Activated B cell treated with CpG ODN at 0.5 μM for 24 hours (primary cell): ENCODE measurements around the gene MZT2A. TPM values are rescaled to one million over a fixed set of nuclear protein-coding genes. Genes with fewer than 3 reads are reported as not detected.
"Not testable (repeated sequence)": the region's sequence is repeated elsewhere in the genome, so short reads cannot be mapped to it uniquely, and the experiment has no call there.

Source experiments
- ATAC-seq: fragments of 200-7000 bp; cut with Tn5 transposase; one replicate; pipeline ENCODE4 v1.10.0; 2021; ENCODE audit warnings: low read depth, mild to moderate bottlenecking, moderate library complexity
- CTCF ChIA-PET: fragments of 350-600 bp; sonication (Branson Sonifier 250); formaldehyde crosslinking; loops from one replicate; lab custom pipeline; 2021; ENCODE audit warnings: antibody characterized with exemption; lab: Charles Lee
- POLR2A ChIA-PET: fragments of 350-600 bp; sonication (Branson Sonifier 250); formaldehyde crosslinking; loops from one replicate; lab custom pipeline; 2021; ENCODE audit warnings: antibody characterized with exemption; lab: Charles Lee
- DNase-seq: peaks from one replicate; pipeline ENCODE4 v3.0.0; 2022
- H3K27ac Mint-ChIP-seq: one replicate; pipeline ENCODE4 v1.8.0; 2020; ENCODE audit warnings: mixed read lengths
- H3K27me3 Mint-ChIP-seq: one replicate; pipeline ENCODE4 v1.8.0; 2021; ENCODE audit warnings: mixed read lengths
- H3K36me3 Mint-ChIP-seq: one replicate; pipeline ENCODE4 v1.8.0; 2021; ENCODE audit warnings: low read depth, mixed read lengths
- H3K4me1 Mint-ChIP-seq: one replicate; pipeline ENCODE4 v1.8.0; 2021; ENCODE audit warnings: mixed read lengths
- H3K4me3 Mint-ChIP-seq: one replicate; pipeline ENCODE4 v1.8.0; 2020; ENCODE audit warnings: mild to moderate bottlenecking, mixed read lengths
- H3K9me3 Mint-ChIP-seq: one replicate; pipeline ENCODE4 v1.8.0; 2020; ENCODE audit warnings: mixed read lengths
- intact Hi-C: fragments of 100-400 bp; cut with micrococcal nuclease; formaldehyde crosslinking; loops from one replicate; pipeline ENCODE4 v1.15.1; 2024
- total RNA-seq: library from RNA; stranded (reverse); gene quantifications from 2 replicates; pipeline ENCODE4 v1.2.3, GENCODE V29; 2022
- TF ChIP-seq, protein P1 (sequence below): fragments of 200-600 bp; IDR thresholded peaks from one replicate; pipeline ENCODE4 v1.8.0; 2022; ENCODE audit warnings: antibody characterized with exemption, mild to moderate bottlenecking

The MZT2A gene
- total RNA-seq, 1 donor from 2014 or later = 67.1 TPM

DNA sequence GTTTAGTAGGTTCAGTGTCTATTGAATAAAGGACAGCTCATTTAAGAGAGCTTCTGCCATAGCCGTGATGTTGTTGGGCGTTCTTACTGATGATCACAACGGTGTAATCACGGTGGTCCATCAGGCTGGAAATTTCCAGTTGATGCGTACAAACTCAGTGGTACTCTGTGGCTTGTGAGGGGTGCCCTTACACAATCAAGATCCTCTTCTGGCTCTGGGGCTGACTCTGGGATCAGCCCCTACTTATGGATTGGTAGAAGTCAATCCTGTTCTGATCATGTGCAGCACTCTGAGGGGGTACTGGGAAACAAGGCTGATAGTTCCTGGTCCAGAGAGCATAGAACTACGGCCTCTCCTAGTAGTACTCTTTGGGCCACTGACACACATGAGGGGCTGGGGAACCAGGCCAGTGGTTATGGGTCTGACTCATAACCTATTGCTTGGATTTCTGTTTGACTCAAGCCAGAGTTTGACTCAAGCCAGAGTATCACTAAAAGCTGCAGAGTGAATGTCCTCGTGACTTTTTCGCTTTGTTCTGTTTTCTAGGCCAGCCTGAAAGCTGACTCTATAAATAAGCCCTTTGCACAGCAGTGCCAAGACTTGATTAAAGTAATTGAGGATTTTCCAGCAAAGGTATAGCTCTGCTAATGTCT lies 6.2 kb upstream of the MZT2A start:
- H3K27me3 Mint-ChIP-seq, POLR2A ChIA-PET, ATAC-seq, H3K4me3 Mint-ChIP-seq, H3K9me3 Mint-ChIP-seq, CTCF ChIA-PET, DNase-seq, H3K27ac Mint-ChIP-seq, intact Hi-C loops: not testable (repeated sequence)
- peaks cover 54% of the 10 kb centered on the region for H3K36me3 Mint-ChIP-seq
- peaks cover 14% of the 10 kb centered on the region for H3K4me1 Mint-ChIP-seq

DNA sequence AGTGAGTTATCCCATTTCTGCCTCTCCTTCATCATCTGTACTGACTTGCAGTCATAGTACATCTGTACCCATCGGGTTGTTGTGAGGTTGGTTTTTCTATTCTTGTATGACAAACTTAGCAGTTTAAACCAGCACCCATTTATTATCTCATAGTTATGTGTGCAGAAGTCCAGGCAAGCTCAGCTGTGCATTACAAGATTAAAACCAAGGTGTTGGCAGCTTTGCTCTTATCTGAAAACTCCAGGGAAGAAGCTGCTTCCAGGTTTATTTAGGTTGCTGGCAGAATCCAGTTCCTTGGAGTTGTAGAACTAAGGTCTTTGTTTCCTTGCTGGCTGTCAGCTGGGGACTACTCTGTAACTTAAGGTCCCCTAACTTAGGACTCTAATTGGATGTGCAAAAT lies 3.3 kb upstream of the MZT2A start:
- POLR2A ChIA-PET, intact Hi-C loops, ATAC-seq, CTCF ChIA-PET, H3K27me3 Mint-ChIP-seq, H3K27ac Mint-ChIP-seq, DNase-seq, H3K9me3 Mint-ChIP-seq: not testable (repeated sequence)
- Mint-ChIP-seq H3K4me3 (peak overlapping the region; percentile 4), H3K36me3 (peaks cover 37% of the 10 kb centered on the region), H3K4me1 (peaks cover 29% of the 10 kb centered on the region)

DNA sequence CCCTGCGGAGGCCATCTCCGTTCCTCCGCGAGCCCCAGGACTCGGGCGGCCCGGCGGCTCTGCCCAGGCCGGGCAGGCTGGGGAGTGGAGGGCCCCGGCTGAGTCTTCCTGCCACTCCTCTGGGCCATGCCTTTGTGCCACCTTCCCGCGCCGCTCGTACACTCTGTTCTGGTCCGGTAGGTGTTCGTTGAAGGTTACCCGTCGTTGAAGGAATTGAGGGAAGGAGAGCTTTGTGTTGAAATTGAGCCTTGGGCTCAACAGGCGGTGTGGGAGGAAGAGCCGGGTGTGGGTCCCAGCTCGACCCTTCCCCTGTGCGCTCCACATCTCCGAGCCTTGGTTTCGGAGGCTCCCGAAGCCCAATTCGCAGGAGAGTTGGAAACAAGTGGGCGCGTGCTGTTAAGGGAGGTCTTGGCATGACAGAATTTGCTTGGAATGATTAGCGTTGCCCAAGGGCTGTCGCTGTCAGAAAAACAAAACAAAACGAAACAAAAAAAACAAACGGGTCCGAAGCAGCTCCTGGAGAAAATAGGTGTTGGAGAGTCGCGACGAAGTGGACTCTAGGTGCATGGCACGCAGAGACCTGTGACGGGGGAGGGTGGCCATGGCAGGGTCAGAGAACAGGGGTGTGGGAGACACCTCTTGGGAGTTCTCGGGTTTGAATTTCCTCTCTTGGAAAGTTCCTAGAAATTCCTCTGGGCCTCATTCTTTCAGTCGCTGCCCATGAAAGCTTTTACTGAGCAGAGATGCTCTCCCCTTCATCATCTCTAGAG lies 1.2 kb upstream of the MZT2A start:
- ChIA-PET CTCF (interaction anchor here (0.8 to 2.5 kb wide), 6 partner anchors 66 to 401 kb away, joined by 3 to 12 read pairs (median 4); partner anchors contain the start of gene FAM168B), POLR2A (interaction anchor here (0.6 to 1.9 kb wide), 11 partner anchors 10 to 1151 kb away, joined by 3 to 11 read pairs (median 5); partner anchors contain the start of genes FAM168B, IMP4 and PLEKHB2)
- TF ChIP-seq, protein P1, sequence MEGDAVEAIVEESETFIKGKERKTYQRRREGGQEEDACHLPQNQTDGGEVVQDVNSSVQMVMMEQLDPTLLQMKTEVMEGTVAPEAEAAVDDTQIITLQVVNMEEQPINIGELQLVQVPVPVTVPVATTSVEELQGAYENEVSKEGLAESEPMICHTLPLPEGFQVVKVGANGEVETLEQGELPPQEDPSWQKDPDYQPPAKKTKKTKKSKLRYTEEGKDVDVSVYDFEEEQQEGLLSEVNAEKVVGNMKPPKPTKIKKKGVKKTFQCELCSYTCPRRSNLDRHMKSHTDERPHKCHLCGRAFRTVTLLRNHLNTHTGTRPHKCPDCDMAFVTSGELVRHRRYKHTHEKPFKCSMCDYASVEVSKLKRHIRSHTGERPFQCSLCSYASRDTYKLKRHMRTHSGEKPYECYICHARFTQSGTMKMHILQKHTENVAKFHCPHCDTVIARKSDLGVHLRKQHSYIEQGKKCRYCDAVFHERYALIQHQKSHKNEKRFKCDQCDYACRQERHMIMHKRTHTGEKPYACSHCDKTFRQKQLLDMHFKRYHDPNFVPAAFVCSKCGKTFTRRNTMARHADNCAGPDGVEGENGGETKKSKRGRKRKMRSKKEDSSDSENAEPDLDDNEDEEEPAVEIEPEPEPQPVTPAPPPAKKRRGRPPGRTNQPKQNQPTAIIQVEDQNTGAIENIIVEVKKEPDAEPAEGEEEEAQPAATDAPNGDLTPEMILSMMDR = no peak
- peaks cover 18% of the 10 kb centered on the region for H3K36me3 Mint-ChIP-seq
- intact Hi-C loops = loop anchor here (2.0 kb wide), 2 partner anchors 401 to 695 kb away; partner anchors contain the start of gene FAM168B
- H3K4me3 Mint-ChIP-seq = peak overlapping the region; percentile 97
- peak; percentile 8 for ATAC-seq
- H3K27ac Mint-ChIP-seq = peak overlapping the region; percentile 88
- peaks cover 36% of the 10 kb centered on the region for H3K4me1 Mint-ChIP-seq
- H3K27me3 Mint-ChIP-seq = no peaks in the 10 kb centered on the region
- no peak for DNase-seq
- H3K9me3 Mint-ChIP-seq = no peaks in the 10 kb centered on the region

DNA sequence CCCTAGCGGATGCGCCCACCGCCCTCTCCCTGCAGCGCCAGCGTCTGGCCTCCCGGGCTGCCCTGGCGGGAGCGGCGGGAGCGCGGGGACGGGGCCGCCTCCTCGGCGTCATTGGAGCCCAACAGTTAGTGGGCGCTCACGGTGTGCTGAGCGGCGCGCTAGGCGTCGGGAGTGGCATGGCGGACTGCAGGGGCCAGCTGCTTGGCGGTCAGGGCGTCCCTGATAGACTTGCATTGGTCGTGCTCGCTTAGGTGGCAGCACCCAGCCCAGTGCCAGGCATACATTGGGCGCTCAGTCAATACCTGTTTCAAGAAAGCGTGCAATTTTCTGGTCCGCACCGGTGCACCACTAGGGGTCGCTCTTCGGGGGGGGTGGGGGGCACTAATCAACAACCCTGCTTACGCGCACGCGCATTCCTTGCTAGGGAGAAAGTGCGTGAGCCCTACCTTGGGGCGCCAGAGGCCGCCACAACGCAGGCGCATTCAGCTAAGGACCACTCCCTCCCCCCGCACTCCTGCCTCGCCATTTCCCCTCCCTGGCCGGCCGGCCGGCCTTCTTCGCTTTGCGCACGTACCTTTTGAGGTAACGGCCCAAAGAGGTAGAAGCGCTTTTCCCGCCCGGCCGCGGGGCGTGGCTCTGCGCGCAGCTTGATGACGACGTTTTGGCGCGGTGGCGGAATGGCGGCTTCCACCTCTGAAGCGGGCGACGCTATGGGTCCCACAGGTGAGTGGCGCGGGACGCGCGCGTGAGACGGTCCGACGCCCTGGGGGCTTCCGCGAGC lies 411 bp upstream of the MZT2A start:
- peak overlapping the region; percentile 97 for H3K4me3 Mint-ChIP-seq
- ChIA-PET CTCF (interaction anchor here (0.8 to 2.5 kb wide), 6 partner anchors 67 to 400 kb away, joined by 3 to 12 read pairs (median 4); partner anchors contain the start of gene FAM168B), POLR2A (interaction anchor here (0.6 to 1.9 kb wide), 15 partner anchors 11 to 1150 kb away, joined by 3 to 11 read pairs (median 4); partner anchors contain the start of genes FAM168B, IMP4 and PLEKHB2)
- H3K9me3 Mint-ChIP-seq = no peaks in the 10 kb centered on the region
- H3K27ac Mint-ChIP-seq = peak overlapping the region; percentile 83
- ATAC-seq = peak; percentile 86
- H3K4me1 Mint-ChIP-seq = peaks cover 38% of the 10 kb centered on the region
- TF ChIP-seq, protein P1 = peak; percentile 39
- H3K36me3 Mint-ChIP-seq = peaks cover 16% of the 10 kb centered on the region
- DNase-seq = peak; percentile 97
- no peaks in the 10 kb centered on the region for H3K27me3 Mint-ChIP-seq
- intact Hi-C loops = loop anchor here (1.0 to 2.0 kb wide), 9 partner anchors 22 to 1311 kb away; partner anchors contain the start of genes CCDC74A, FAM168B, PLEKHB2 and SMPD4

DNA sequence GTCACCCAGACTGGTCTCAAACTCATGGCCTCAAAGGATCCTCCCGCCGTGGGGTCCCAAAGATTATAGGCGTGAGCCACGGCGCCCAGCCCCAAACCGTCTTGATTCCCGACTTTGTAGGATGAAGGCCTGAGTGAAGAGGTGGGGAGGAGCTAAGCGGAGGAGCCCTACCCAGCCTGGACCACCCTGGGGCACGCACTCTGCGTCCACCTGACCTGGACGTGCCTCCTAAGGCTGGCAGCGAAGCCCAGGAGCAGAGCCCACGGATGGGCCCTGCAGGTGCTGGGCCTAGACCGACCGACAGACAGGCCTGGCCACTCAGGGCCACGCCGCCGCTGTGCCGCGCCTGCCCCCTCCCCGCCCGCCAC lies 744 bp downstream of the MZT2A start:
- H3K36me3 Mint-ChIP-seq = peaks cover 14% of the 10 kb centered on the region
- ChIA-PET POLR2A (interaction anchor here (1.7 to 1.9 kb wide), 2 partner anchors 14 to 398 kb away, joined by 3 to 9 read pairs; partner anchors contain the start of gene FAM168B), CTCF (interaction anchor here (2.5 kb wide), 1 partner anchor 181 kb away, joined by 12 read pairs; no protein-coding TSS in a partner anchor)
- peak overlapping the region; percentile 82 for H3K4me3 Mint-ChIP-seq
- intact Hi-C loops, H3K9me3 Mint-ChIP-seq, DNase-seq, ATAC-seq, H3K27me3 Mint-ChIP-seq: not testable (repeated sequence)
- H3K27ac Mint-ChIP-seq = peak overlapping the region; percentile 74
- peaks cover 38% of the 10 kb centered on the region for H3K4me1 Mint-ChIP-seq

DNA sequence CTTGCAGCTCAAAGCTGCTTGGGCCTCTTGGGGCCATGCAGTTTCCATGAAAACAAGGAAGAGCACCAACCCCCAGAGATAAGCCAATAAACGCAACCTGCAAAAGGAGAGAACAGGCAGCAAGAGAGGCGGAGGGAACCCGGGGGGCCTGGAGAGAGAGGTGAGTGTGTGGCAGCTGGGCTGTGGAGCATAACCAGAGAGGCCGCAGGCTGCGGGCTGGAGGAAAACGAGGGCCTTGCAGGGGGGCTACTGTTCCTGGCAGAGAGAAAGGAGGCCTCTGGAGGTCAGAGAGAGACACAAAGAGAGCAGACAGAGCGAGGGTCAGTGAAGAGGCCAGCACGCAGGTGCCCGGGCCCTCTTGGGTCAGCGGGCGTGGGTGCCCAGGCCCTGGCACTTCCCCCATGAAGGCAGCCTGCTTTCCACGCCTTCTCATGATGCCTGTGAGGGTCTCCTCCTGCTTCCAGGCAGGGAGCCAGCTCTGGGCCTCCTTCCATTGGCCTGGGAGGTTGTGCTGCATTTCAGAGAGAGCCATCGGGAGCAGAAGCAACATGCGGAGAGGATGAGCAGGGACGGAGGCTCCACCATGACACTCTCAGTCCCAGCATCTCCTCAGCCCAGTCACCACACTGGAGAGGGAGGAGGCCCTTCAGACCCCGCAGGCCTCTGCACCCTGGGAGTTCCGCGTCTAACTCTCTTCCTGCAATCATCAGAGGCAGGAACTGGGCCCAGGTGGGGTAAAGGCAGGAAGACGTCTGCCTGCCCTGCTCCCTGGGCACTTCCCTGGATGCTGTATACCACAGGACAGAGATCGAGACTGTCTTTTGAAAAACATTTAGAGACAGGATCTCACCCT lies 1.4 kb downstream of the MZT2A start:
- ATAC-seq = not testable (repeated sequence)
- peak overlapping the region; percentile 74 for H3K27ac Mint-ChIP-seq

More for the DNA sequence above, 1.4 kb downstream of the MZT2A start:
- POLR2A ChIA-PET, CTCF ChIA-PET, H3K27me3 Mint-ChIP-seq, H3K9me3 Mint-ChIP-seq, intact Hi-C loops, DNase-seq: not testable (repeated sequence)
- H3K36me3 Mint-ChIP-seq = peaks cover 13% of the 10 kb centered on the region
- H3K4me1 Mint-ChIP-seq = peaks cover 38% of the 10 kb centered on the region
- peak overlapping the region; percentile 82 for H3K4me3 Mint-ChIP-seq
